GM13977 (cell line): ENCODE measurements around the gene TLE1.

Source experiments
- DNase-seq: peaks from one replicate; pipeline ENCODE4 v3.0.0; 2012; ENCODE audit warnings: low spot score
- CTCF ChIP-seq: IDR thresholded peaks from 2 replicates; pipeline ENCODE4 v1.5.1; 2012; ENCODE audit warnings: mild to moderate bottlenecking, control low read depth; ENCODE audit not compliant: insufficient read depth; ENCODE audit errors: extremely low read depth, missing control alignments
- in situ Hi-C: fragments of 300-500 bp; cut with MboI; formaldehyde crosslinking; loops from one replicate; pipeline ENCODE4 v1.12.0; 2022; ENCODE audit warnings: low sequenced_read_pairs, low pct_unique_long_range_greater_than_20kb, mixed read lengths, inconsistent platforms; ENCODE audit not compliant: unreplicated experiment

Gene TLE1

GRCh38 chr9:81604306-81605169, 84.8 kb downstream of the TLE1 start:
- DNase-seq = no peak
- no peak for TF ChIP-seq CTCF
- in situ Hi-C loops = no loop called here

- no peak for TF ChIP-seq CTCF
- in situ Hi-C loops = no loop called here
These were observed 86.3 kb downstream of the TLE1 start for GRCh38 chr9:81602887-81603680.

GRCh38 chr9:81601639-81602623, 87.4 kb downstream of the TLE1 start:
- DNase-seq = no peak
- in situ Hi-C loops = no loop called here

More at GRCh38 chr9:81602887-81603680, 86.3 kb downstream of the TLE1 start:
- DNase-seq = no peak

GRCh38 chr9:81600631-81601030, 88.7 kb downstream of the TLE1 start:
- in situ Hi-C loops = no loop called here
- DNase-seq = no peak
- TF ChIP-seq CTCF = no peak

More at GRCh38 chr9:81601639-81602623, 87.4 kb downstream of the TLE1 start:
- no peak for TF ChIP-seq CTCF

- TF ChIP-seq CTCF = no peak
- DNase-seq = no peak
- in situ Hi-C loops = no loop called here
These were observed 89.5 kb downstream of the TLE1 start for GRCh38 chr9:81599837-81600236.

- in situ Hi-C loops = no loop called here
- no peak for DNase-seq
- TF ChIP-seq CTCF = no peak
These were observed 90.5 kb downstream of the TLE1 start for GRCh38 chr9:81598811-81599210.
